A549 (cell line): Measurements from ENCODE around the gene SPRR5. TPM values are rescaled to one million over a fixed set of nuclear protein-coding genes. Genes with fewer than 3 reads are reported as not detected.

Experiments used
- ATAC-seq, 2 experiments: fragments of 200-7000 bp in 1 of 2; fragments of >200 bp in 1 of 2; cut with Nextera tagmentation in 1 of 2; cut with Tn5 transposase in 1 of 2; 3 replicates each; pipeline versions ENCODE4 v1.8.0 to v1.9.1; 2018 to 2020; ENCODE audit warnings: mild to moderate bottlenecking in 1 of 2, moderate library complexity in 1 of 2
- CTCF ChIA-PET: fragments of 300-600 bp; sonication (Branson Sonifier 250); formaldehyde crosslinking; extraction: SDS; loops from one replicate; lab custom pipeline; 2021; ENCODE audit warnings: antibody characterized with exemption, inconsistent platforms; lab: Yijun Ruan, JAX
- POLR2A ChIA-PET: fragments of 350-600 bp; formaldehyde crosslinking; extraction: SDS; loops from one replicate; lab custom pipeline; 2021; ENCODE audit warnings: antibody characterized with exemption, inconsistent platforms; lab: Yijun Ruan, JAX
- DNase-seq, 2 experiments: peaks; one replicate each; pipeline versions ENCODE4 v3.0.0 to v3.0.0-alpha.2; 2011 to 2016; ENCODE audit warnings: low read depth in 1 of 2, low spot score in 1 of 2
- FAIRE-seq: peaks from 2 replicates; lab custom pipeline; 2011; peaks lifted over from hg19 to GRCh38; lab: Jason Lieb, UNC
- H3K27ac ChIP-seq, 2 experiments: fragments of >200 bp; sonication (Bioruptor Twin); formaldehyde crosslinking; 3 replicates each; pipeline ENCODE4 v1.5.1; 2016 to 2017
- H3K4me1 ChIP-seq: fragments of >200 bp; sonication (Bioruptor Twin); formaldehyde crosslinking; 3 replicates; pipeline ENCODE4 v1.6.1; 2016
- H3K4me2 ChIP-seq: fragments of >200 bp; sonication (Bioruptor Twin); formaldehyde crosslinking; 3 replicates; pipeline ENCODE4 v1.6.1; 2016
- H3K4me3 ChIP-seq: fragments of >200 bp; sonication (Bioruptor Twin); formaldehyde crosslinking; 3 replicates; pipeline ENCODE4 v1.5.1; 2016
- H3K9me3 ChIP-seq: fragments of >200 bp; sonication (Bioruptor Twin); formaldehyde crosslinking; 3 replicates; pipeline ENCODE4 v1.6.1; 2016
- ATOH8 ChIP-seq: fragments of 250-450 bp; sonication (Bioruptor Pico); IDR thresholded peaks from 2 replicates; pipeline ENCODE4 v1.5.0; 2020; ENCODE audit warnings: low read depth, mild to moderate bottlenecking, moderate library complexity
- BCL3 ChIP-seq: fragments of >200 bp; sonication (Bioruptor Twin); formaldehyde crosslinking; IDR thresholded peaks from 3 replicates; pipeline ENCODE4 v1.6.1; 2016
- CEBPB ChIP-seq, 2 experiments: fragments of >200 bp in 1 of 2; sonication (Bioruptor Twin) in 1 of 2; formaldehyde crosslinking in 1 of 2; IDR thresholded peaks; 2 replicates each; pipeline ENCODE4 v1.6.1; 2012 to 2016
- E2F6 ChIP-seq: IDR thresholded peaks from 2 replicates; pipeline ENCODE4 v1.6.1; 2012; ENCODE audit warnings: low read depth, borderline replicate concordance
- FOSL2 ChIP-seq, 2 experiments: fragments of 450-650 bp in 1 of 2; fragments of >200 bp in 1 of 2; sonication (Bioruptor Twin) in 1 of 2; formaldehyde crosslinking; IDR thresholded peaks; 2 replicates each; pipeline versions ENCODE4 v1.5.0 to v1.6.1; 2016 to 2020; ENCODE audit warnings: mild to moderate bottlenecking in 1 of 2, moderate library complexity in 1 of 2
- HES2 ChIP-seq: fragments of >200 bp; sonication (Bioruptor Twin); formaldehyde crosslinking; IDR thresholded peaks from 2 replicates; pipeline ENCODE4 v1.6.1; 2016
- JUNB ChIP-seq: fragments of >200 bp; sonication (Bioruptor Twin); formaldehyde crosslinking; IDR thresholded peaks from 2 replicates; pipeline ENCODE4 v1.6.1; 2016
- MAZ ChIP-seq: fragments of 150-350 bp; IDR thresholded peaks from 2 replicates; pipeline ENCODE4 v1.6.1; 2014; ENCODE audit warnings: antibody characterized with exemption, low read depth, low read length, borderline replicate concordance
- MYC ChIP-seq: IDR thresholded peaks from 2 replicates; pipeline ENCODE4 v1.6.1; 2012; ENCODE audit warnings: mild to moderate bottlenecking, inconsistent platforms, low read length, improper control_type of control experiment, borderline replicate concordance
- NFE2L2 ChIP-seq: fragments of 150-350 bp; conservative IDR thresholded peaks from 2 replicates; pipeline ENCODE4 v1.6.1; 2014; ENCODE audit warnings: low read length
- PBX3 ChIP-seq: IDR thresholded peaks from 2 replicates; pipeline ENCODE4 v1.6.1; 2012
- POLR2A ChIP-seq: IDR thresholded peaks from 2 replicates; pipeline ENCODE4 v1.6.1; 2012; ENCODE audit warnings: mild to moderate bottlenecking, low read length
- REST ChIP-seq: fragments of 200-600 bp; sonication (generic); IDR thresholded peaks from 2 replicates; pipeline ENCODE4 v1.6.1; 2016; ENCODE audit warnings: antibody characterized with exemption, mild to moderate bottlenecking, moderate library complexity
- TP53 ChIP-seq: fragments of 250-450 bp; sonication (Bioruptor Pico); IDR thresholded peaks from 2 replicates; pipeline ENCODE4 v1.5.0; 2021; ENCODE audit warnings: mild to moderate bottlenecking, moderate library complexity
- WGBS: methylation state at CpG from one replicate; pipeline ENCODE4 v1.1.6; 2017; ENCODE audit errors: missing lambda C conversion rate; 5-methylcytosine and 5-hydroxymethylcytosine counted together
- polyA plus RNA-seq, 4 experiments: library from polyadenylated mRNA; depleted of rRNA in 3 of 4; stranded (reverse); fragments of >200 nt; fragmentation: RNase III in 1 of 4; extraction: RNeasy Plus Mini Kit Qiagen cat#74134 plus additional on column Dnase treatment in 1 of 4; gene quantifications; 2 replicates in 3 of 4; 3 replicates in 1 of 4; pipeline ENCODE4 v1.2.3, GENCODE V29; 2011 to 2017

Gene SPRR5
- polyA plus RNA-seq, 2 of the 4 experiments (the other 2 are of a cell fraction), result not detected

- TF ChIP-seq PBX3 (no peak), NFE2L2 (no peak), CEBPB (IDR thresholded peaks at IDR 0.05) (no peak), FOSL2 (IDR thresholded peaks at IDR 0.05) (no peak), FOSL2 (CRISPR knock-in tag; IDR thresholded peaks at IDR 0.05) (no peak)
Measured at GRCh38 chr1:152933196-152933595, 13.8 kb upstream of the SPRR5 start (continued).

GRCh38 chr1:152940614-152941013 is 6.4 kb upstream of the SPRR5 start:
- FAIRE-seq, result no peak
- no peaks in the 10 kb centered on the region for H3K9me3 ChIP-seq
- no peak for DNase-seq
- H3K27ac ChIP-seq, result no peak overlapping the region
- no peak for TF ChIP-seq TP53 (CRISPR knock-in tag)
- TF ChIP-seq MAZ, result no peak
- TF ChIP-seq HES2, result no peak
- TF ChIP-seq REST, result no peak
- TF ChIP-seq MYC, result no peak
- no peak for TF ChIP-seq ATOH8 (CRISPR knock-in tag)
- no peak for TF ChIP-seq POLR2A
- no peak for TF ChIP-seq NFE2L2
- no peak for ATAC-seq
- CTCF ChIA-PET, result no interaction called here
- WGBS, result 0% methylated on average over 1 of the region's 1 CpG
- H3K4me3 ChIP-seq, result no peak overlapping the region
- POLR2A ChIA-PET, result no interaction called here
- no peak overlapping the region for H3K4me2 ChIP-seq
- H3K4me1 ChIP-seq, result no peaks in the 10 kb centered on the region

GRCh38 chr1:152941037-152941711 is 5.8 kb upstream of the SPRR5 start:
- 12% methylated on average over 8 of the region's 8 CpGs for WGBS
- Histone ChIP-seq H3K4me1 (no peaks in the 10 kb centered on the region), H3K9me3 (no peaks in the 10 kb centered on the region), H3K4me3 (no peak overlapping the region), H3K27ac (no peak overlapping the region), H3K4me2 (no peak overlapping the region)
- ChIA-PET POLR2A (no interaction called here), CTCF (no interaction called here)
- TF ChIP-seq JUNB, result no peak
- no peak for TF ChIP-seq PBX3
- TF ChIP-seq E2F6, result no peak
- TF ChIP-seq BCL3, result no peak
- DNase-seq (no peak), ATAC-seq (peak; percentile 54 to 56; a peak in 3 of 6 replicates), FAIRE-seq (no peak)
